ENCODE measurements around the gene PHLDB2. TPM values are rescaled to one million over a fixed set of nuclear protein-coding genes. Genes with fewer than 3 reads are reported as not detected.
A peak's percentile ranks its signal among the peaks of the same experiment; 100 is the strongest.

Gene PHLDB2
- total RNA-seq, 5 donors from 2014 or later (not counting 1 experiment from before 2014, with no cell fraction given), result 2.0 to 12.1 (median 3.9) TPM

GRCh38 chr3:112000367-112000771, 141.3 kb downstream of the PHLDB2 start:
- Mint-ChIP-seq H3K27me3 (peaks cover 1 to 4% of the 10 kb centered on the region in 2 donors), H3K36me3 (no peaks in the 10 kb centered on the region), H3K9me3 (no peaks in the 10 kb centered on the region), H3K4me3 (no peak overlapping the region), H3K27ac (no peak overlapping the region), H3K4me1 (peaks cover 28 to 41% (median 40%) of the 10 kb centered on the region in 3 donors)
- 100% methylated on average over 1 of the region's 5 CpGs for WGBS (ENCODE audit: insufficient coverage)
- Histone ChIP-seq H3K27ac (ENCODE audit: low read length) (no peak overlapping the region), H3K36me3 (ENCODE audit: control insufficient read depth in 2 of 2, extremely low read depth in 1 of 2, insufficient read depth in 1 of 2, low read length in 1 of 2) (no peaks in the 10 kb centered on the region), H3K27me3 (replicated peaks in 1 of 2; ENCODE audit: control insufficient read depth in 2 of 2, extremely low read depth in 1 of 2, insufficient read depth in 2 of 2, low read length in 1 of 2) (peaks cover 0 to 10% of the 10 kb centered on the region in 2 experiments), H3K9me3 (no peaks in the 10 kb centered on the region), H3K4me3 (ENCODE audit: control insufficient read depth in 1 of 2, extremely low read depth in 1 of 2, low read length in 1 of 2) (no peak overlapping the region), H3K4me1 (ENCODE audit: control insufficient read depth in 1 of 2, extremely low read depth in 1 of 2, insufficient read depth in 2 of 2, low read length in 2 of 2) (peaks cover 21 to 29% of the 10 kb centered on the region in 2 experiments)
- no peak for ATAC-seq (replicated peaks in 1 of 4)
- no peak for DNase-seq
- CTCF ChIA-PET, result interaction anchor here (0.6 to 3.2 kb wide), 3 partner anchors 11 to 44 kb away, joined by 3 to 11 read pairs (median 4); no protein-coding TSS in a partner anchor
- POLR2A ChIA-PET, result no interaction called here

GRCh38 chr3:112000966-112001365, 141.9 kb downstream of the PHLDB2 start:
- peaks cover 0 to 10% of the 10 kb centered on the region in 2 experiments for H3K27me3 ChIP-seq (replicated peaks in 1 of 2; ENCODE audit: control insufficient read depth in 2 of 2, extremely low read depth in 1 of 2, insufficient read depth in 2 of 2, low read length in 1 of 2)
- H3K27ac ChIP-seq (ENCODE audit: low read length), result no peak overlapping the region
- H3K27ac Mint-ChIP-seq, result no peak overlapping the region
- no peaks in the 10 kb centered on the region for H3K36me3 ChIP-seq (ENCODE audit: control insufficient read depth in 2 of 2, extremely low read depth in 1 of 2, insufficient read depth in 1 of 2, low read length in 1 of 2)
- peaks cover 28 to 41% (median 40%) of the 10 kb centered on the region in 3 donors for H3K4me1 Mint-ChIP-seq
- peaks cover 1 to 4% of the 10 kb centered on the region in 2 donors for H3K27me3 Mint-ChIP-seq
- no peak overlapping the region for H3K4me3 ChIP-seq (ENCODE audit: control insufficient read depth in 1 of 2, extremely low read depth in 1 of 2, low read length in 1 of 2)
- H3K9me3 Mint-ChIP-seq, result no peaks in the 10 kb centered on the region
- no peak overlapping the region for H3K4me3 Mint-ChIP-seq
- POLR2A ChIA-PET, result interaction anchor here in 1 of 2 donors (0.6 kb wide), 1 partner anchor 298 kb away, joined by 5 read pairs; no protein-coding TSS in a partner anchor
- no peaks in the 10 kb centered on the region for H3K9me3 ChIP-seq
- ATAC-seq (replicated peaks in 1 of 4) (no peak), DNase-seq (no peak)
- no peaks in the 10 kb centered on the region for H3K36me3 Mint-ChIP-seq
- CTCF ChIA-PET, result interaction anchor here (0.7 to 4.1 kb wide), 4 partner anchors 11 to 26 kb away, joined by 3 to 21 read pairs (median 7); no protein-coding TSS in a partner anchor
- peaks cover 21 to 29% of the 10 kb centered on the region in 2 experiments for H3K4me1 ChIP-seq (ENCODE audit: control insufficient read depth in 1 of 2, extremely low read depth in 1 of 2, insufficient read depth in 2 of 2, low read length in 2 of 2)
- WGBS (ENCODE audit: insufficient coverage), result no CpG with 5 or more reads among the region's 2 CpGs

- ATAC-seq (replicated peaks in 1 of 4), result no peak
- Mint-ChIP-seq H3K27me3 (peaks cover 1 to 4% of the 10 kb centered on the region in 2 donors), H3K4me3 (no peak overlapping the region), H3K4me1 (peaks cover 28 to 41% (median 40%) of the 10 kb centered on the region in 3 donors), H3K27ac (no peak overlapping the region), H3K36me3 (no peaks in the 10 kb centered on the region), H3K9me3 (no peaks in the 10 kb centered on the region)
- Histone ChIP-seq H3K4me3 (ENCODE audit: control insufficient read depth in 1 of 2, extremely low read depth in 1 of 2, low read length in 1 of 2) (no peak overlapping the region), H3K9me3 (no peaks in the 10 kb centered on the region), H3K4me1 (ENCODE audit: control insufficient read depth in 1 of 2, extremely low read depth in 1 of 2, insufficient read depth in 2 of 2, low read length in 2 of 2) (peaks cover 21 to 29% of the 10 kb centered on the region in 2 experiments), H3K36me3 (ENCODE audit: control insufficient read depth in 2 of 2, extremely low read depth in 1 of 2, insufficient read depth in 1 of 2, low read length in 1 of 2) (no peaks in the 10 kb centered on the region), H3K27me3 (replicated peaks in 1 of 2; ENCODE audit: control insufficient read depth in 2 of 2, extremely low read depth in 1 of 2, insufficient read depth in 2 of 2, low read length in 1 of 2) (peaks cover 0 to 10% of the 10 kb centered on the region in 2 experiments), H3K27ac (ENCODE audit: low read length) (no peak overlapping the region)
- no CpG with 5 or more reads among the region's 2 CpGs for WGBS (ENCODE audit: insufficient coverage)
- no peak for DNase-seq
- POLR2A ChIA-PET, result interaction anchor here in 1 of 2 donors (0.6 kb wide), 1 partner anchor 298 kb away, joined by 5 read pairs; no protein-coding TSS in a partner anchor
- CTCF ChIA-PET, result interaction anchor here (0.5 to 4.1 kb wide), 5 partner anchors 10 to 42 kb away, joined by 3 to 21 read pairs (median 8); no protein-coding TSS in a partner anchor
Measured at GRCh38 chr3:112001526-112001925, 142.5 kb downstream of the PHLDB2 start.

- DNase-seq (no peak), ATAC-seq (replicated peaks in 1 of 4) (peak; percentile 39 to 62 (median 49))
- peak overlapping the region in 1 of 3 donors; percentile 38 for H3K4me3 Mint-ChIP-seq
- POLR2A ChIA-PET, result no interaction called here
- H3K4me1 ChIP-seq (ENCODE audit: control insufficient read depth in 1 of 2, extremely low read depth in 1 of 2, insufficient read depth in 2 of 2, low read length in 2 of 2), result peaks cover 21 to 29% of the 10 kb centered on the region in 2 experiments
- H3K4me3 ChIP-seq (ENCODE audit: control insufficient read depth in 1 of 2, extremely low read depth in 1 of 2, low read length in 1 of 2), result no peak overlapping the region
- 14% methylated on average over 2 of the region's 8 CpGs for WGBS (ENCODE audit: insufficient coverage)
- H3K9me3 ChIP-seq, result no peaks in the 10 kb centered on the region
- CTCF ChIA-PET, result interaction anchor here (0.5 to 4.1 kb wide), 5 partner anchors 11 to 425 kb away, joined by 3 to 21 read pairs (median 3); no protein-coding TSS in a partner anchor
- peak overlapping the region; percentile 77 to 79 for H3K27ac Mint-ChIP-seq
- H3K4me1 Mint-ChIP-seq, result peaks cover 28 to 41% (median 40%) of the 10 kb centered on the region in 3 donors
- no peaks in the 10 kb centered on the region for H3K9me3 Mint-ChIP-seq
- no peaks in the 10 kb centered on the region for H3K36me3 ChIP-seq (ENCODE audit: control insufficient read depth in 2 of 2, extremely low read depth in 1 of 2, insufficient read depth in 1 of 2, low read length in 1 of 2)
- H3K27me3 ChIP-seq (replicated peaks in 1 of 2; ENCODE audit: control insufficient read depth in 2 of 2, extremely low read depth in 1 of 2, insufficient read depth in 2 of 2, low read length in 1 of 2), result peaks cover 0 to 10% of the 10 kb centered on the region in 2 experiments
- no peaks in the 10 kb centered on the region for H3K36me3 Mint-ChIP-seq
- H3K27me3 Mint-ChIP-seq, result peaks cover 1 to 2% of the 10 kb centered on the region in 2 donors
- peak overlapping the region; percentile 10 for H3K27ac ChIP-seq (ENCODE audit: low read length)
Measured at GRCh38 chr3:112002096-112002971, 143.3 kb downstream of the PHLDB2 start.

GRCh38 chr3:112003321-112004080, 144.4 kb downstream of the PHLDB2 start:
- DNase-seq (no peak), ATAC-seq (replicated peaks in 1 of 4) (peak in 2 of 4 experiments; percentile 9 to 36)
- WGBS (ENCODE audit: insufficient coverage), result 44% methylated on average over 1 of the region's 4 CpGs
- CTCF ChIA-PET, result interaction anchor here (0.6 to 4.1 kb wide), 8 partner anchors 8 to 989 kb away, joined by 3 to 21 read pairs (median 6); no protein-coding TSS in a partner anchor
- Mint-ChIP-seq H3K27ac (peak overlapping the region; percentile 47 to 79), H3K9me3 (no peaks in the 10 kb centered on the region), H3K4me3 (no peak overlapping the region), H3K4me1 (peaks cover 28 to 39% (median 38%) of the 10 kb centered on the region in 3 donors), H3K27me3 (peaks cover 0 to 1% of the 10 kb centered on the region in 2 donors), H3K36me3 (no peaks in the 10 kb centered on the region)
- Histone ChIP-seq H3K27me3 (replicated peaks in 1 of 2; ENCODE audit: control insufficient read depth in 2 of 2, extremely low read depth in 1 of 2, insufficient read depth in 2 of 2, low read length in 1 of 2) (peaks cover 0 to 10% of the 10 kb centered on the region in 2 experiments), H3K36me3 (ENCODE audit: control insufficient read depth in 2 of 2, extremely low read depth in 1 of 2, insufficient read depth in 1 of 2, low read length in 1 of 2) (no peaks in the 10 kb centered on the region), H3K4me1 (ENCODE audit: control insufficient read depth in 1 of 2, extremely low read depth in 1 of 2, insufficient read depth in 2 of 2, low read length in 2 of 2) (peaks cover 21 to 27% of the 10 kb centered on the region in 2 experiments), H3K27ac (ENCODE audit: low read length) (peak overlapping the region; percentile 10), H3K4me3 (ENCODE audit: control insufficient read depth in 1 of 2, extremely low read depth in 1 of 2, low read length in 1 of 2) (no peak overlapping the region), H3K9me3 (no peaks in the 10 kb centered on the region)
- POLR2A ChIA-PET, result interaction anchor here (0.6 to 0.8 kb wide), 3 partner anchors 14 to 1015 kb away, joined by 3 to 11 read pairs (median 4); no protein-coding TSS in a partner anchor
